Endometrial microvascular endothelial cells (primary cell): Measurements from ENCODE around the gene SMAD7. TPM values are rescaled to one million over a fixed set of nuclear protein-coding genes. Genes with fewer than 3 reads are reported as not detected.

Source experiments
- in situ Hi-C: cut with HindIII; loops from 2 replicates; pipeline ENCODE4 v1.10.0; 2017; ENCODE audit warnings: low sequenced_read_pairs, low pct_unique_long_range_greater_than_20kb; ENCODE audit errors: inconsistent ontology term
- total RNA-seq: library from RNA; depleted of rRNA; stranded (reverse); fragments of >200 nt; gene quantifications from one replicate; pipeline ENCODE4 v1.2.3, GENCODE V29; 2015; ENCODE audit errors: inconsistent ontology term

Gene SMAD7
- total RNA-seq, 1 donor from 2014 or later = 6.6 TPM

DNA sequence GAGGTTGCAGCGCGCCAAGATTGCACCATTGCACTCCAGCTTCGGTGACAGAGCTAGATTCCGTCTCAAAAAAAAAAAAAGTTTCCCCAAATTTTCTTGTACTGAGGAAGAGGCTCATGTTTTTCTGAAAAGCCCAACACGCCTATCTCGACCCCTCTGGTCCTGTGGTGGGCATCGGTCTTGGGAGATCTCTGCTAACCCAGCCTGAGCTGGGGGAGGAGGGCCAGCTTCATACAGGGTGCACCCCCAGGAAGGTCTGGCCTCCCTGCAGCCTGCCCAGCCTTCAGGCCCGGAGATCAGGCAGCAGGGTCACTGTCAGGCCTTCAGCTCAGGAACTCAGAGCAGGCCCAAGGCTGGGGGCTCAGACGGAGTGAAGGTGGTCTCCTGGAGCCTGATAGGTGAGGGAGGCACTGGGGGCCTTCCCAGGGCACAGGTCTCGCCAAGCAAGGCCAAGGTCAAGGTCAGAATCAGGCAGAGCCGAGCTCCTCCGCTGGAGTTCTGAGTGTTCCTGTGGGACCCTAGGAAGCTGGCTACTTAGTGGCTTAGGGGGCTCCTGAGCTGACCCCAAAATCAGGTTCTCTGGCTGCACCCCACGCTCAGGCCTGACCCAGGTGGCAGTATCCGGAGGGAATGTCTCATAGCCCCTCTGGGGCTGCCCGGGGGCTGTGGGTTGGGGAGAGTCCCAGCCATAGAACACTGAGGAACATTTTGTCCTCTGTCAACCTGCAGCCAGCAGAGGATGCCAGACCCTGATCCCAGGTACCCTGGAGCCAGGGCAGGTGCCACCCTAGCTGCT is 37.9 kb upstream of the SMAD7 start:
- in situ Hi-C loops = no loop called here

GRCh38 chr18:48987821-48988220 is 37.1 kb upstream of the SMAD7 start:
- in situ Hi-C loops = no loop called here

- in situ Hi-C loops = no loop called here
Measured at GRCh38 chr18:48986851-48987761, 36.3 kb upstream of the SMAD7 start.

- in situ Hi-C loops = no loop called here
Measured at GRCh38 chr18:48985161-48985560, 34.4 kb upstream of the SMAD7 start.

DNA sequence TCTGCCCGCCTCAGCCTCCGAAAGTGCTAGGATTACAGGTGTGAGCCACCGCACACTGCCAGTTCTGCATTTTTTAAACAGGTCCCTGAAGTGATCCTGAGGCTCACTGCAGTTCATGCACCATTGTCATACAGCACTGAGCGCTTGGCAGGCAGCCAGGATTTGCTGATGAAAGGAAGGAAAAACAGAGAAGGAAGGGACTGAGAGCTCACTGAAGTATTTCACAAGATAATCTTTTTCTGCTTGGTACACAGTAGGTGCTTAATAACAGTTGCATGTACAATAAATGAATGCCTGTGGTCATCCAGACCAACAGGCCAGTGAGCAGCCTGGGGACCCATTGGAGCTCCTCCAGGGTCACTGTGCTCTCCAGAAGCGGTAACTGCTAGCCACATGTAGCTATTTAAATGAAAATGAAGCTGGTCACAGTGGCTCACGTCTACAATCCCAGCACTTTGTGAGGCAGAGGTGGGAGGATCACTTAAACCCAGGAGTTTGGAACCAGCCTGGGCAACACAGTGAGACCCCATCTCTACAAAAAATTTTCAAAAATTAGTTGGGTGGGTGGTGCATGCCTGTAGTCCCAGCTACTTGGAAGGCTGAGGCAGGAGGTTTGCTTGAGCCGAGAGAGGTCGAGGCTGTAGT is 33.1 kb upstream of the SMAD7 start:
- in situ Hi-C loops = no loop called here

GRCh38 chr18:48982266-48982665 is 31.5 kb upstream of the SMAD7 start:
- in situ Hi-C loops = no loop called here

DNA sequence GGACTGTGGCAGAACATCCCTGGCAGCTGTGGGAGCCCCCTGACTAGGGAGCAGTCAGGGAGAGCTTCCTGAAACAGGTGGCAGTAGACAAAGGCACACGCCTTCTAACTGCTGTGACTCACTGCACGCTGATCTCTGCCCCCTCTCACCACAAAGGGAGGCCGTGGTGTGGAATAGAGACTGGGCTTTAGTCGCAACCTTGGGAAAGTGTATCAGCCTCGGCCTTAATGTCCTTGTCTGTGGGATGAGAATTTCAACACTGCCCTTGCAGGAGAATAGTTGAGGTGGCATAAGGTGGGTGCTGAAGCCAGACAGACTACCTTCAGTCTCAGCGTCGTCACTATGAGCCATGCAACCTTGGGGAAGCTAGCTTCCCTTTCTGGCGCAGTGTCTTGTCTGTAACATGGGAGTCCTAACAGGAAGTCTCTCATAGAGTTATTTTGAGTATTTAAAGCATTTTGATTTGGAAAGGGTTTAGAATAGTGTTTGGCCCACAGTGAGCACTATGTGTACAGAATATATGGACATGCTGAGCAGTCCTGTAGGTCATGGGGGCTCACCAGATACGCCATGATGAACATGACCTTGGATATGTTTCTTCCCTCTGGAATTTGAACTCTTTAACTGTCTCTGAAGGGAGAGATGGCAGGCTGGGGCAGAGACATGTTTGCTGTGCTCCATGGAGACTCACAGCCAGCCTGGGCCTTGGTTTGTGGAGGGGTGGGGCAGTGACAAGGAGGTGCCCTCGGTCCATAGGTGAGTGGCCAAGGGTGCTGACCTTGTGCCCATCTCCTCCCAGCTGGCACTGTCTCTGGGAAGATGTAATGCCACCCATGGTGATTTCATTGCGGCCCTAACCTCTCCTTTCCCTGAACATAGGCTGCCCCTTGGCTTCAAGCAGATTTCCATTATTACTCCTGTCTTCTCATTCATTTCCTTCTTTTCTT is 29.5 kb upstream of the SMAD7 start:
- in situ Hi-C loops = no loop called here

- in situ Hi-C loops = no loop called here
Measured at GRCh38 chr18:48977914-48978313, 27.1 kb upstream of the SMAD7 start.

DNA sequence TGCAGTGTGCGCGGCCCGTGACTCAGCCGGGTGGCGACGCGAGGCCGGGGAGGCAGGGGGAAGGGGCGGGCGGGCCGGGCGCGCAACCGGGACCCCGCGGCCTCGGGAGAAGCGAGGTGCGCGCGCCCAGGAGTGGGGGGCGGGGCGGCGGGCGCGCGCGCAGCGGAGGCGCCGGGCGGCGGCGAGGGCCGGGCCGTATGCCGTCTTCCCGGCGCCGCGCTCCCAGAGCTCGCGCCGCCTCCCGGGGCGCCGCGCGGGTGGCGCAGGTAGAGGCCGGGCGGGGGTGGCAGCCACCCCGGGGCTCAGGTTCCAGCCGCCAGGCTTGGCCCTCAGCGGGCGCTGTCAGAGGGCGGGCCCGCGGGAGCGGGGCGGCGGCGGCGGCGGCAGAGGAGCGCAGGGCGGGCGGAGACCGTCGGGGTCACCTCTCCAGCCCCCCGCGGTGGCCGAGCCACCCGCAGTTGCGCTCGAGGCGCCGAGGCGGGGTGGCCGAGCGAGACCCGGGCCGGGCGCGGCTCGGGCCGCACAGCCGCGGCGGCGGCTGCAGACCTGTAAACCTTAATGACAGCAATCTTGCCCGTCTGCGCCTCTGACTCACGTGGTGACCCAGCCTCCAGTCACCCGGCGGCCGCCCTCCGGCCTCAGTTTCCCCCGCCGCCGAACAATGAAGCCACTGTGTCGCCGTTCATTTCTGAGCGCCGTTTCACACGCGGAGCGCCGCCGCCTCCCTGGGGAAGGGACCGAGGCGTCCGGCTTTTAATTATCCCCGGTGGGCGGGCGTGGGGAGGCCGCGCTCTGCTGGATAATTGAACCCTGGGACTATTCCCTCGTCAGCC is 25.3 kb upstream of the SMAD7 start:
- in situ Hi-C loops = no loop called here

DNA sequence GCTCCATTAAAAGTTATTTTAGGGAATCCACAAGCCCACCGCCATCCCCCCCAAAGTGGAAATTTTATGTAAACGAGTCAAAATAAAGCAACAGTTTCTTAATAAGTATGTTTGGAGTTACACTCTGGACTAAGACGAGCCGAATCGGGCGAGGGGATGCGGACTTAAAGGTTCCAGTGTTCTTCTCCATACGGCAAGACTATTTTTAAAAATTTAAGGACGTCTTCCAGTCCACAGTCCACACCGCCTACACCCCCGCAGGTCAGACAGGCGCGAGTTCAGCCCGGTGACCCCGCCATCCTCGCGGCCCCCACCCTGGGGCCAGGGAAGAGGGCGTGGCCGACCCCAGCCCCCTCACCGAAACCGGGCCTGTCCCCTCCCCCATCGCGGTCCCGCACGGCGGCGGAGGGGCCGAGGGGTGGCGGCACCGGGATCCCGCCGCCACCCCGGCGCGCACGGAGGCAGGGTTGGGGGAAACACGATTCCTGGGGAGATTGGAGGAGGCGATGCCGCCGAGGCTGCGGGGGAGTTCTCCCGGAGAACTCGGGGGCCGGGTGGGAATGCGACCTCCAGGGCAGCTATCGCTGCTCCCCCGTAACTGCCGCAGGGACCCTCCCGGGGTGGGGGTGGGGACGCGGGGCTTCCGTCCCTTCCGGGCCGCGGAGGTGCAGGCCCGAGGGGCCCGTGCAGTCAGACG is 24.5 kb upstream of the SMAD7 start:
- in situ Hi-C loops = no loop called here

DNA sequence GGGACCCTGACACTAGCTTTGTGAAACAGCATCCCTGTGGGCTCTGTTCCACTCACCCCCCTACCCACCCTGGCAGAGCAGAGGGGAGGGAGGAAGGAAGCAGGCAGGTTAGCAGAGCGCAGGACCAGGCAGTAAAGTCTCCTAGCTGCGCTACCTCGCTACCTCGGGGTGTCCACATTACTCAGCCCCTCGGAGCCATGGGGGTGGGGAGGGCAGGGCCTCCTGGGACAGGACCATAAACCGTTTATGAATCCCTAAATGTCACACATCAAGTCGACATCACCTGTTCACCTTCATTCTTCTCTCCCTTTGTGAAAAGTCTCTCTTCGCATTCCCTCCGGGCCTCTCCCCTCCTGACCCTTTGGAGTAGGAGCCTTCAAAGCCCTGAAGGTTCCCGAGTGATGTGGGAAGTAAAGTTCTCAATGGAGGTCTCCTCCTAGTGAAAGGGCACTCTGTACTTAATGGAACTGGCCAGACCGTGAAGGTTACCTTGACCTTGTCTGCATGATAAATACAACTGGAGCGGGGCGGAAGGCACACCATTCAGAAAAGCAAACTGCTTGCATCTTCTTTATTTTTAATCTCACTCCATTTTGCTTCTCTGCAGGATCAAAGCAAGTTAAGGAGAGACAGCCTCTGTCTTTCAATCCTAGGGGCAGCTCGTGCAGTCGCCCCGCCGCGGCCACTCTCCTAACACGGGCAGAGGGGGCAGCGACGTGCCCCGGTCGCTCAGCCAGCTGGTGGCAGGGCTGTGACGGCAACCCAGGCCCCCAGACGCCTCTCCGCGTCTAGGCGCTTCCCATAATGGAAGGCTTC is 23.7 kb upstream of the SMAD7 start:
- in situ Hi-C loops = no loop called here

GRCh38 chr18:48973731-48974130 is 23.0 kb upstream of the SMAD7 start:
- in situ Hi-C loops = no loop called here

DNA sequence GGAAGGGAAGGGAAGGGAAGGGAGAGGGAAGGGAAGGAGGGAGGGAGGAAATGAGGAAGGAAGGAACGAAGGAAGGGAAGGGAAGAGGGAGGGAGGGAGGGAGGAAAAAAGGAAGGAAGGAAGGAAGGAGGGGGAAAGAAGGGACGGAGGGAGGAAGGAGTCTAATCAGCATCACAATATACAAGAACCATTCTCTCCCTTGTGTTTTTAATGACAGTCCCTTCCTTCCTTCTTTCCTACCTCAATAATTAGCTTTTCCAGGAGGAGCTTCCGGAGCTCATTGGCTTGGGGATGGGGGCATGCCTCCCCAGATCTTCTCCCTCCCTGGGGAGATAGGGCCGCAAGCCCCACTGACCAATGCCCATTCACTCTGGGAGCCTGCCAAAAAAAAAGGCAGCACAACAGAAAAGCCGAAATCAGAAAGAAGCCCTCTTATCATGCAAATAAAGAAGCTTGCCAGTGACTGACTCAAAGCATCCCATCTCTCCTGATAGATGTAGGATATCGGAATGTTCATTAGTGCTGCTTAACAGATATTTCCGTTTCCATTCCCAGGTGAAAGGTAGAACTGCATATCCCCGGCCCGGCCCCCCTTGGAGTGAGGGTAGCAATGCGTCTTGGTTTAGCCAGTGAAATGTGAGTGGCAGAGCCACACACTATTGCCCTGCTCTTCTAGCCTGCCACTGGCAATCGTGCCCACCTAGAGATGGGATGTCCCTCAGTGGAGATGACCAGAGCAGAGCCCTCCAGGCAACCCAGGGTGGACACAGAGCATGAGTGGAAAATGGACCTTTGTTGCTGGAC is 17.8 kb upstream of the SMAD7 start:
- in situ Hi-C loops = no loop called here

DNA sequence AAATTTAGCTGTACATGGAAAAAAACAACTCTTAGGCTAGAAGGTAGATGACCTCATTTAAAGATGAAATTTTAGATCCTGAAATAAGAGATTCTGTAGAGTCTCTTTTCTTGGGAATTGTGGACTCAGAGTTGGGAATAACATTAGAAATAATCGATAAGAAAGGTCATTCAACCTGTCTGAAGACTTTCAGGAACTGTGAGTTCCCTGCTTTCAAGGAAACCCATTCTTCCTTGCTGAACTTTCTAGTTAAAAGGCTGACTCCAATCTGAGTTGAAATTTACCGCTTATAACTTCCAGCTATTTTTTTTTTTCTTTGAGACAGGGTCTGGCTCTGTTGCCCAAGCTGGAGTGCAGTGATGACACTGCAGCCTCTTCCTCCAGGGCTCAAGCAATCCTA is 16.8 kb upstream of the SMAD7 start:
- in situ Hi-C loops = no loop called here

- in situ Hi-C loops = no loop called here
Measured at GRCh38 chr18:48966523-48966922, 15.8 kb upstream of the SMAD7 start.
